HG03460 (cell line): ENCODE measurements around the gene SLC52A1.
"Not testable (repeated sequence)": the region's sequence is repeated elsewhere in the genome, so short reads cannot be mapped to it uniquely, and the experiment has no call there.

Experiments
- ATAC-seq: cut with Tn5 transposase; IDR thresholded peaks from one replicate; pipeline ENCODE4 v1.9.1; 2021; ENCODE audit not compliant: unreplicated experiment

Gene SLC52A1

GRCh38 chr17:5035315-5035714 is at the start of gene SLC52A1:
Gene SLC52A1, minus strand, starts transcription at chr17:5035426. Its CDS starts 820 bp downstream, at chr17:5034606.
- ATAC-seq: no peak

- ATAC-seq: no peak
These were observed 45.4 kb upstream of the SLC52A1 start for GRCh38 chr17:5080591-5080990.

- ATAC-seq: peak; percentile 74
These were observed 43.1 kb upstream of the SLC52A1 start, which contains the start of gene ZFP3 for GRCh38 chr17:5078106-5079028. Gene ZFP3, plus strand, starts transcription at chr17:5078467. Its CDS starts 13,038 bp downstream, at chr17:5091505.

GRCh38 chr17:5077781-5078105 is 42.5 kb upstream of the SLC52A1 start:
- ATAC-seq: no peak

GRCh38 chr17:5077275-5077674 is 42.0 kb upstream of the SLC52A1 start:
- ATAC-seq: not testable (repeated sequence)

GRCh38 chr17:5075472-5075871 is 40.2 kb upstream of the SLC52A1 start:
- ATAC-seq: not testable (repeated sequence)

GRCh38 chr17:5069724-5070123 is 34.5 kb upstream of the SLC52A1 start:
- ATAC-seq: no peak

- no peak for ATAC-seq
These were observed 33.0 kb upstream of the SLC52A1 start for GRCh38 chr17:5068236-5068635.

- no peak for ATAC-seq
These were observed 30.1 kb upstream of the SLC52A1 start for GRCh38 chr17:5065227-5065744.

GRCh38 chr17:5055543-5055942 is 20.3 kb upstream of the SLC52A1 start:
- no peak for ATAC-seq

GRCh38 chr17:5050278-5050677 is 15.1 kb upstream of the SLC52A1 start:
- ATAC-seq: no peak

- ATAC-seq: no peak
These were observed 14.2 kb upstream of the SLC52A1 start for GRCh38 chr17:5049314-5049841.

GRCh38 chr17:5047446-5047845 is 12.2 kb upstream of the SLC52A1 start:
- no peak for ATAC-seq

- no peak for ATAC-seq
These were observed 10.3 kb upstream of the SLC52A1 start for GRCh38 chr17:5045496-5045895.

GRCh38 chr17:5044630-5045029 is 9.4 kb upstream of the SLC52A1 start:
- ATAC-seq: no peak

GRCh38 chr17:5043524-5043923 is 8.3 kb upstream of the SLC52A1 start:
- ATAC-seq: no peak

- ATAC-seq: no peak
These were observed 7.2 kb upstream of the SLC52A1 start for GRCh38 chr17:5042157-5043022.

- ATAC-seq: no peak
These were observed 575 bp downstream of the SLC52A1 start for GRCh38 chr17:5034651-5035050.

GRCh38 chr17:5034063-5034462 is 1.2 kb downstream of the SLC52A1 start:
- no peak for ATAC-seq

GRCh38 chr17:5033352-5034015 is 1.7 kb downstream of the SLC52A1 start:
- no peak for ATAC-seq

- no peak for ATAC-seq
These were observed 2.4 kb downstream of the SLC52A1 start for GRCh38 chr17:5032865-5033264.
